ACHN (cell line): ENCODE results near the gene MRPL40.

Experiments used
- DNase-seq: peaks from one replicate; pipeline ENCODE4 v3.0.0-alpha.2; 2015
- in situ Hi-C: cut with HindIII; loops from 2 replicates; pipeline ENCODE4 v1.10.0; 2017; ENCODE audit warnings: low sequenced_read_pairs, low pct_ligation_motif_present, low pct_unique_long_range_greater_than_20kb

The MRPL40 gene

GRCh38 chr22:19473578-19473977 is 41.2 kb downstream of the MRPL40 start:
- no peak for DNase-seq
- in situ Hi-C loops = no loop called here

GRCh38 chr22:19476023-19476422 is 43.7 kb downstream of the MRPL40 start:
- DNase-seq = no peak
- in situ Hi-C loops = no loop called here

- in situ Hi-C loops = no loop called here
- DNase-seq = peak; percentile 12
Observed at GRCh38 chr22:19477321-19478044, 45.1 kb downstream of the MRPL40 start.

- in situ Hi-C loops = no loop called here
- peak; percentile 8 for DNase-seq
Observed at GRCh38 chr22:19478045-19478900, 45.9 kb downstream of the MRPL40 start.

GRCh38 chr22:19478901-19479354 is 46.6 kb downstream of the MRPL40 start, which contains the start of gene UFD1:
TSS of gene UFD1 (minus strand) at chr22:19479193. CDS start at chr22:19479085, 108 bp downstream.
- in situ Hi-C loops = no loop called here
- peak; percentile 79 for DNase-seq

GRCh38 chr22:19479355-19480172 is 47.2 kb downstream of the MRPL40 start, which contains the start of gene CDC45:
TSS of gene CDC45 (plus strand) at chr22:19479920. CDS start at chr22:19479969, 49 bp downstream.
- DNase-seq = peak; percentile 96
- in situ Hi-C loops = no loop called here

GRCh38 chr22:19480173-19480568 is 47.8 kb downstream of the MRPL40 start:
- in situ Hi-C loops = no loop called here
- DNase-seq = no peak

- DNase-seq = no peak
- in situ Hi-C loops = no loop called here
Observed at GRCh38 chr22:19480789-19481188, 48.4 kb downstream of the MRPL40 start.

GRCh38 chr22:19482297-19482696 is 50.0 kb downstream of the MRPL40 start:
- DNase-seq = no peak
- in situ Hi-C loops = no loop called here

- in situ Hi-C loops = no loop called here
- DNase-seq = no peak
Observed at GRCh38 chr22:19483481-19484244, 51.3 kb downstream of the MRPL40 start.
